ENCODE results near the gene PARD3.

The PARD3 gene

DNA sequence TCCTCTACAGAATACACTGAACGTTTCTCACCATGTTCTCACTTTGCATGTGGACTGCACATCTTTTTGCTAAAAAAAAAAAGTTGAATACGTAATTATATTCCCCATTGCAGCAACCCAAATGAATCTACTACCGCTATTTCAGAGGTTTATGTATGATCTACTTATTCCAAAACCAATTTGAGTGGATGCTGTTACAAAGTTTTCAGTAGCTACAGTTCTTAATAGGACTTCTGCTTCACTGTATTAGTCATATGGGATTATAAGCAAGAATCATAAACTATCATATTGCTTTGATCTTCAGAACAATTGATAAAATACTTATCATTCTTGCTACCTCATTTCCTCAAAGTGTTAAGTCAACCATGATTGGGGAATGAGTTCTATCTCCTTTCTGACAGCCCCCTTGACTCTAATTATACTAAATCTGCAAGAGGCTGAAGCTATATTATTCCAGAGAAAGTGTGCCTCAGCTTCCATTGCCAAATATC is 257.0 kb downstream of the PARD3 start:
- DNase-seq (ENCODE audit: low read depth): no peak
- TF ChIP-seq, protein P1, sequence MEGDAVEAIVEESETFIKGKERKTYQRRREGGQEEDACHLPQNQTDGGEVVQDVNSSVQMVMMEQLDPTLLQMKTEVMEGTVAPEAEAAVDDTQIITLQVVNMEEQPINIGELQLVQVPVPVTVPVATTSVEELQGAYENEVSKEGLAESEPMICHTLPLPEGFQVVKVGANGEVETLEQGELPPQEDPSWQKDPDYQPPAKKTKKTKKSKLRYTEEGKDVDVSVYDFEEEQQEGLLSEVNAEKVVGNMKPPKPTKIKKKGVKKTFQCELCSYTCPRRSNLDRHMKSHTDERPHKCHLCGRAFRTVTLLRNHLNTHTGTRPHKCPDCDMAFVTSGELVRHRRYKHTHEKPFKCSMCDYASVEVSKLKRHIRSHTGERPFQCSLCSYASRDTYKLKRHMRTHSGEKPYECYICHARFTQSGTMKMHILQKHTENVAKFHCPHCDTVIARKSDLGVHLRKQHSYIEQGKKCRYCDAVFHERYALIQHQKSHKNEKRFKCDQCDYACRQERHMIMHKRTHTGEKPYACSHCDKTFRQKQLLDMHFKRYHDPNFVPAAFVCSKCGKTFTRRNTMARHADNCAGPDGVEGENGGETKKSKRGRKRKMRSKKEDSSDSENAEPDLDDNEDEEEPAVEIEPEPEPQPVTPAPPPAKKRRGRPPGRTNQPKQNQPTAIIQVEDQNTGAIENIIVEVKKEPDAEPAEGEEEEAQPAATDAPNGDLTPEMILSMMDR (IDR thresholded peaks at IDR 0.05; ENCODE audit: low read depth, low read length, missing control alignments): no peak
- no peak overlapping the region for H3K4me3 ChIP-seq (ENCODE audit: low read depth, low read length)

DNA sequence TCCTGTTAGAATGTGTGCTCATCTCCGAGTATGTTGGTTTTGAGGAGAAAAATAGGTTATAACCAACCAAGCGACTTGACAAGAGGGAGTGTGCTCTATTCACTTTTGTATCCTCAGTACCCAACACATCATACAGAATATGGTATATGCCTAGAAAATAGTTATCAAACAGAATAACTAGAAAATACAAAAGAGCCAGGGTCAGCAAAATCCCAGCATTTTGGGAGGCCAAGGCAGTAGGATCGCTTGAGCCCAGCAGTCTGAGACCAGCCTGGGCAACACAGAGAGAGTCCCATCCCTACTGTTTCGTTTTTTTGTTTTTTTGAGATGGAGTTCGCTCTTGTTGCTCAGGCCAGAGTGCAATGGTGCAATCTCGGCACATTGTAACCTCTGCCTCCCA is 257.9 kb downstream of the PARD3 start:
- TF ChIP-seq, protein P1 (IDR thresholded peaks at IDR 0.05; ENCODE audit: low read depth, low read length, missing control alignments): no peak
- DNase-seq (ENCODE audit: low read depth): no peak
- no peak overlapping the region for H3K4me3 ChIP-seq (ENCODE audit: low read depth, low read length)

DNA sequence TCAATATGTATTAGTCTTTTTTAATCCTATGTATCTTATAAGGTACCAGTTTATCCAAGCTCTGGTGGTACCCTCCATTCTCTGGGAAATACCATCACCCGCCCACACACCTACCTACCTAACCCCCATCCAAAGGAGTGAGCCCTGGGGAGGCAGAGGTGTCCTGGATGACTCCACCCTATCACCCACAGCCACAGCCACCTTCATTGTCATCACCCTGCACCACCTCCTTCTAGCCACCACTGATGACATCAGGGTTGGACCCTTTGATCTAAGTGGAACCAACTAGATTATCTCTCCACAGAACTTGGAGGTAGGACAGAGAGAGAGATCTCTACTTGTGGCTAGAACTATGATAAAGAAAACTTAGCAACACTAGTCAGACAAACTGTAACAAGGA is 259.4 kb downstream of the PARD3 start:
- TF ChIP-seq, protein P1 (IDR thresholded peaks at IDR 0.05; ENCODE audit: low read depth, low read length, missing control alignments): no peak
- no peak overlapping the region for H3K4me3 ChIP-seq (ENCODE audit: low read depth, low read length)
- no peak for DNase-seq (ENCODE audit: low read depth)

DNA sequence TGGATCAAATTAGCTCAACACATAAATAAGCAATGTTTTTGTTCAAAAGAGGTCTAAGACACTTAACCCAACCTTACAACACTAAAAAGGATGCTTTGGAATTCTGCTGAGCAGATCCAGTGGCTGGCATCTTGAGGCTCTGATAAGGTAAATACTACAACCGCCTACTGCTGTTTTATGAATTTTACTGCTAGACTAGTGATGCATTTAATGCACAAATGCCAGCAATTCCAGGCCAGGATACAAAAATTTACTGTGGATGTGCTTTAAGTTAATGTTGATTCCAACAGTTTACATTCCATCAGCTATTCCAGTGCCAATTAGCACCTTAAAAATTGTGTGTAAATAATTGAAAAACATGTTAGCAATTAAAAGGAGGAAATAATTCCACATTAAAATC is 261.3 kb downstream of the PARD3 start:
- no peak for DNase-seq (ENCODE audit: low read depth)
- TF ChIP-seq, protein P1 (IDR thresholded peaks at IDR 0.05; ENCODE audit: low read depth, low read length, missing control alignments): no peak
- H3K4me3 ChIP-seq (ENCODE audit: low read depth, low read length): no peak overlapping the region

DNA sequence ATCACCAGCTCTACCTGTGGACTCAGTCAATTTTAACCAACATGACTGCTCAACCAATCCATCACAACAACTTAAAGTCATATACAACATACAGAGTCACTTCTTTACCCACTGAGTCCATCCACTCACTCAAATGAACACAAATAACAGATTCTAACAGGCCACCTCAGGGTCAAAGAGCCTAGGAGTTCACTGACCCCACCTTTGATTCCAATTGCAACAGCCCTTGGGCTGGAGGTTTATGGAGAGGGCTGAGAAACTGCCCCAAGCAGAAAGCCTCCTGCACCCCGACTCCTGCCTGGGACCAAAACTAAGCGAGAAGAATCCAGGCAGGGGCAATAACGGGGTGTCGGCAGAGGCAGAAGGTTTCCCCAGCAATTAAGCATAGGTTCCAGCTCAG is 263.8 kb downstream of the PARD3 start:
- H3K4me3 ChIP-seq (ENCODE audit: low read depth, low read length): no peak overlapping the region
- TF ChIP-seq, protein P1 (IDR thresholded peaks at IDR 0.05; ENCODE audit: low read depth, low read length, missing control alignments): no peak
- no peak for DNase-seq (ENCODE audit: low read depth)

DNA sequence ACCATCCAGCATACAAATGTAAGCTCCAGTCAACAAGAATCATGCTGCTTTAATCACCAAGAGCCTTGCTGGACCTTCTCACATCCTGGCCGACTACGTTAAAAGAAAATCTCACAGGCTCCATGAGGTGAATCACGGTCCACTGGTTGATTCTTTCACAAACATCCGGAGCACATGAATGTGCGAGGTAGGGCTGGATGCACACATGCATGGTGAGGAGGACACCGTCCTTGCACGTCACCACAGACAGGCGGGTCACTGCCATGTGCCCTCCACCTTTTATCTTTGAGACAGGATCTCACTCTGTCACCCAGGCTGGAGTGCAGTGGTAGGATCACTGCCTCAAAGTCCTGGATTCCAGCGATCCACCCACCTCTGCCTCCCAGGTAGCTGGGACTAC is 265.1 kb downstream of the PARD3 start:
- TF ChIP-seq, protein P1 (IDR thresholded peaks at IDR 0.05; ENCODE audit: low read depth, low read length, missing control alignments): no peak
- no peak for DNase-seq (ENCODE audit: low read depth)

DNA sequence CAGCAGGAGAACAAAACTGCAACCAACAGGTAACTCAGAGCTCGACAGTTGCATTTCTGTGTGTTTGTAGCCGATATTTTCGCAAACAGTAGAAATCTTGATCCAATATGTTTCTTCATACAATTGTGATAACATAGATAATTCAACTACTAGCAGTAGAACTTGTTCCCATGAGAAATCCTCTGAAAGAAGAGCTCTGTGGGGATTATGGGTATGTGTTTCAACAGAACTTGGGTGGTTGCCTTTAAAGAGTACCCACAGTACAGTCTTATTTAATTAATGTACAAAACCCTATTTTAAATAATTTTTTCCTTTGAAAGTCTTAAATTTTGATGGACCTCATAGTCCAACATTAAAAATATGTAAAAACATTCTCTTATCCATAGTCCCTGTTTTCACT is 266.1 kb downstream of the PARD3 start:
- TF ChIP-seq, protein P1 (IDR thresholded peaks at IDR 0.05; ENCODE audit: low read depth, low read length, missing control alignments): no peak
- H3K4me3 ChIP-seq (ENCODE audit: low read depth, low read length): no peak overlapping the region
- no peak for DNase-seq (ENCODE audit: low read depth)

More for the DNA sequence above, 265.1 kb downstream of the PARD3 start:
- no peak overlapping the region for H3K4me3 ChIP-seq (ENCODE audit: low read depth, low read length)

All from GM12864 (cell line).